ENCODE data around the gene NOTUM. TPM values are rescaled to one million over a fixed set of nuclear protein-coding genes. Genes with fewer than 3 reads are reported as not detected.
A peak's percentile ranks its signal among the peaks of the same experiment; 100 is the strongest.

NOTUM gene
- total and polyA plus RNA-seq, 9 of the 15 experiments (the other 6 are each of a cell fraction or from before 2014, with no cell fraction given), result 0.03 to 14.0 (median 4.1) TPM

DNA sequence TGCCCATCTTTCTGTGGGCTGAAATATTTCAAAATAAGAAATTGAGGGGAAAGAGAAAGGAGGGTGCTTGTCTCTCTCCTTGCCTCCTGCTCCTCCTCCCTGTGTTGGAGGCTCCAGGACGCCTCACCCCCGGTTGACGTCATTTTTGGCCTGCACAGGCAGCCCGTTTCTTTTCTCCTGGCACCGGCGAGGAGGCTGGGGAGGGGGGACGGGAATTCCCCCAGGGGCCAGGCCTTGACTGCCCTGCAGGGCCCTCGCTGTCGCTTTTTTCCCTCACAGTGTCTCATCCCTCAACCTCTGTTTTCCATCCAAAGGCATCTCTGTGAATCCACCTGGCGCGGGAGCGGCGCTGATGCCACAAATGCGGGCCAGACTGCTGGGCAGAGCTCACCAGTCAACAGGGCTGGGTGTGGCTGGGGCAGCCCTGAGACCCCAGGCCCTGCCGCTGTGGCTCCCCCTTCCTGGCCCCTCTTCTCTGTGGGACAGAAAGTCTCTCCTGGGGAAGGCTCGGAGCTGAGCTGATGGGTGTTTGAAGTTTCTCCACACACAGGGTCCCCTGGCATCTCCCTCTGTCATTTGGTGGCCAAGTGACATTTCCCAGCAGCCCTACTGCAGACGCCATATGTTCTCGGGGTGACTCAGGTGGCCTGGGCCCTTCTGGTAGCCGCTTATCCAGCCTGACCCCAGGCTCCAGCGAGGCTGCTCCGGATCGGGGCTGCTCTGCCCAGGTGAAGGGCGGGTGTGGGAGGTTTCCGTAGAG, 45.7 kb upstream of the NOTUM start (continued):
- TF ChIP-seq, protein P1, sequence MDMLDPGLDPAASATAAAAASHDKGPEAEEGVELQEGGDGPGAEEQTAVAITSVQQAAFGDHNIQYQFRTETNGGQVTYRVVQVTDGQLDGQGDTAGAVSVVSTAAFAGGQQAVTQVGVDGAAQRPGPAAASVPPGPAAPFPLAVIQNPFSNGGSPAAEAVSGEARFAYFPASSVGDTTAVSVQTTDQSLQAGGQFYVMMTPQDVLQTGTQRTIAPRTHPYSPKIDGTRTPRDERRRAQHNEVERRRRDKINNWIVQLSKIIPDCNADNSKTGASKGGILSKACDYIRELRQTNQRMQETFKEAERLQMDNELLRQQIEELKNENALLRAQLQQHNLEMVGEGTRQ (CRISPR knock-in tag; IDR thresholded peaks at IDR 0.05), result no peak
- TF ChIP-seq, protein P2, sequence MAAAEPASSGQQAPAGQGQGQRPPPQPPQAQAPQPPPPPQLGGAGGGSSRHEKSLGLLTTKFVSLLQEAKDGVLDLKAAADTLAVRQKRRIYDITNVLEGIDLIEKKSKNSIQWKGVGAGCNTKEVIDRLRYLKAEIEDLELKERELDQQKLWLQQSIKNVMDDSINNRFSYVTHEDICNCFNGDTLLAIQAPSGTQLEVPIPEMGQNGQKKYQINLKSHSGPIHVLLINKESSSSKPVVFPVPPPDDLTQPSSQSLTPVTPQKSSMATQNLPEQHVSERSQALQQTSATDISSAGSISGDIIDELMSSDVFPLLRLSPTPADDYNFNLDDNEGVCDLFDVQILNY (CRISPR knock-in tag; IDR thresholded peaks at IDR 0.05), result no peak

DNA sequence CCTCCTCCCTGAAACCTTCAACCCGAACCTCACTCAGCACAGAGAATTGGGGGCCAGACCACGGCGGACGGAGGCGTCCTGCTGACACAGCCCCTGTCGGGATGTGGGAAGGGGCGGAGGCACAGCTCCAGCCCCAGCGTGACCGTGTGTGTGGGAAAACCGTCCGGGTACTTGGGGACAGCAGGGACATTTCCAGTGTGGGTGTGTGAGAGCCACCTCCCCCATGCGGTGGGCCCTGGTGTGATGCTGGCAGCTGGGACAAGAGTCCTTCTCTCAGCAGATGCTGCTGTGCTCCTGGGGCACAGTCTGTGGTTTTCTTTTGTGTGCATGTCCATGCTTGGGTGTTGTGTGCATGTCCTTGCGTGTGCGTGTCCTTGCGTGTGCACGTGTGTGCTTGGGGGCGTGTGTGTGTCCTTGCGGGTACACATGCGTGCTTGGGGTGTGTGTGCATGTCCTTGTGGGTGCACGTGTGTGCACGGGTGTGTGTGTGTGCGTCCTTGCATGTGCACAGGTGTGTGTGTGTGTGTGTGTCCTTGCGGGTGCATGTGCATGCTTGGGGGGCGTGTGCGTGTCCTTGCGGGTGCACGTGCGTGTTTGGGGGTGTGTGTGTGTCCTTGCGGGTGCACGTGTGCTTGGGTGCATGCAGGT, 44.8 kb upstream of the NOTUM start:
- ATAC-seq, result no peak
- intact Hi-C loops (cut with micrococcal nuclease), result no loop called here
- TF ChIP-seq OTX1 (CRISPR knock-in tag; IDR thresholded peaks at IDR 0.05), result no peak
- TF ChIP-seq KDM1A (IDR thresholded peaks at IDR 0.05), result peak in 1 of 2 experiments; percentile 69; a peak in 1 of 4 replicates
- TF ChIP-seq POLR2G (IDR thresholded peaks at IDR 0.05; ENCODE audit: low read depth, low read length), result peak; percentile 22
- no TSS peak for BruUV-seq (replicated peaks)
- Histone ChIP-seq H3K36me3 (ENCODE audit: control insufficient read depth, insufficient read depth, low read length) (no peaks in the 10 kb centered on the region), H3K79me2 (ENCODE audit: control insufficient read depth, insufficient read depth, low read length) (no peaks in the 10 kb centered on the region), H3K27me3 (ENCODE audit: control insufficient read depth in 2 of 2, insufficient read depth in 2 of 2, low read length in 2 of 2) (no peaks in the 10 kb centered on the region), H3K27ac (ENCODE audit: extremely low read depth, low read depth, low read length) (no peak overlapping the region), H3K4me2 (ENCODE audit: insufficient read depth, low read length) (no peak overlapping the region), H2AFZ (ENCODE audit: low read depth, low read length) (no peak overlapping the region), H3K9me1 (ENCODE audit: control insufficient read depth, insufficient read depth, low read length) (peaks cover 3% of the 10 kb centered on the region), H3K9me3 (replicated peaks; ENCODE audit: control insufficient read depth, insufficient read depth, low read depth, low read length) (no peaks in the 10 kb centered on the region), H3K9ac (ENCODE audit: insufficient read depth in 1 of 2, low read depth in 2 of 2, low read length in 2 of 2) (peak overlapping the region in 1 of 2 experiments; percentile 72; a peak in 2 of 4 replicates), H3K4me1 (replicated peaks in 1 of 2; ENCODE audit: control insufficient read depth in 2 of 2, insufficient read depth in 2 of 2, low read length in 2 of 2) (peaks cover 0 to 72% of the 10 kb centered on the region in 2 experiments; a peak in 1 of 5 replicates), H4K20me1 (replicated peaks; ENCODE audit: control insufficient read depth, insufficient read depth, low read length) (0 out of 2 replicates have a peak, but pooled peaks cover 4% of the 10 kb centered on the region), H3K4me3 (no peak overlapping the region)
- ChIA-PET CTCF (ENCODE audit: low intra/inter-chr PET ratio) (no interaction called here), POLR2A (interaction anchor here (0.6 to 1.1 kb wide), 3 partner anchors 17 to 133 kb away, joined by 3 to 5 read pairs (median 3); partner anchors contain the start of genes CENPX and LRRC45)
- 82% methylated on average over 24 of the region's 30 CpGs for WGBS (ENCODE audit: insufficient coverage, low coverage, missing lambda C conversion rate)
- in situ Hi-C loops (cut with MboI), result no loop called here
- DNase-seq (ENCODE audit: extremely low read depth in 1 of 4, low spot score in 3 of 4), result no peak
- FAIRE-seq, result no peak
